GM19351 (cell line): Measurements from ENCODE around the gene PRICKLE2.

Source experiments
- ATAC-seq: cut with Tn5 transposase; IDR thresholded peaks from one replicate; pipeline ENCODE4 v1.9.1; 2021; ENCODE audit warnings: mild to moderate bottlenecking, moderate library complexity; ENCODE audit not compliant: unreplicated experiment

PRICKLE2 gene

GRCh38 chr3:64251019-64251418, 25.8 kb upstream of the PRICKLE2 start:
- ATAC-seq, result no peak

GRCh38 chr3:64247991-64248646, 22.9 kb upstream of the PRICKLE2 start:
- ATAC-seq, result no peak

- ATAC-seq, result peak; percentile 81
Observed at GRCh38 chr3:64244011-64244942, 19.0 kb upstream of the PRICKLE2 start.

- ATAC-seq, result no peak
Observed at GRCh38 chr3:64242435-64242834, 17.2 kb upstream of the PRICKLE2 start.

- no peak for ATAC-seq
Observed at GRCh38 chr3:64240959-64241358, 15.7 kb upstream of the PRICKLE2 start.

- no peak for ATAC-seq
Observed at GRCh38 chr3:64240396-64240795, 15.1 kb upstream of the PRICKLE2 start.

- ATAC-seq, result no peak
Observed at GRCh38 chr3:64239841-64240240, 14.6 kb upstream of the PRICKLE2 start.

GRCh38 chr3:64238971-64239667, 13.9 kb upstream of the PRICKLE2 start:
- ATAC-seq, result no peak

- no peak for ATAC-seq
Observed at GRCh38 chr3:64237083-64237482, 11.8 kb upstream of the PRICKLE2 start.

GRCh38 chr3:64235605-64236004, 10.3 kb upstream of the PRICKLE2 start:
- ATAC-seq, result no peak

GRCh38 chr3:64234571-64234970, 9.3 kb upstream of the PRICKLE2 start:
- no peak for ATAC-seq

- ATAC-seq, result no peak
Observed at GRCh38 chr3:64232821-64233220, 7.6 kb upstream of the PRICKLE2 start.

GRCh38 chr3:64229903-64230302, 4.6 kb upstream of the PRICKLE2 start:
- ATAC-seq, result no peak

- no peak for ATAC-seq
Observed at GRCh38 chr3:64228110-64228509, 2.8 kb upstream of the PRICKLE2 start.

- no peak for ATAC-seq
Observed at GRCh38 chr3:64226730-64227129, 1.5 kb upstream of the PRICKLE2 start.

GRCh38 chr3:64225695-64226499, 631 bp upstream of the PRICKLE2 start:
- ATAC-seq, result peak; percentile 25

GRCh38 chr3:64223791-64224745, 1.2 kb downstream of the PRICKLE2 start:
- ATAC-seq, result no peak

- no peak for ATAC-seq
Observed at GRCh38 chr3:64222501-64223111, 2.7 kb downstream of the PRICKLE2 start.

GRCh38 chr3:64221571-64222257, 3.6 kb downstream of the PRICKLE2 start:
- ATAC-seq, result no peak
